NT2/D1 (cell line): ENCODE data around the gene NEB.

ENCODE experiments used
- DNase-seq: peaks from one replicate; pipeline ENCODE4 v3.0.0-alpha.2; 2011; ENCODE audit warnings: low read depth, low spot score
- H3K27me3 ChIP-seq: 2 replicates; pipeline ENCODE4 v1.6.0; 2011; ENCODE audit warnings: mild to moderate bottlenecking; ENCODE audit not compliant: insufficient read length, insufficient read depth
- H3K36me3 ChIP-seq: 2 replicates; pipeline ENCODE4 v1.6.1; 2011; ENCODE audit warnings: mild to moderate bottlenecking, low read length, mixed read lengths; ENCODE audit not compliant: insufficient read depth, insufficient read length
- H3K4me1 ChIP-seq: 2 replicates; pipeline ENCODE4 v1.5.1; 2011; ENCODE audit not compliant: insufficient read depth, insufficient read length
- H3K4me3 ChIP-seq: 2 replicates; pipeline ENCODE4 v1.5.1; 2011; ENCODE audit warnings: low read depth; ENCODE audit not compliant: insufficient read length
- H3K9ac ChIP-seq: 2 replicates; pipeline ENCODE4 v1.6.0; 2011; ENCODE audit warnings: low read depth; ENCODE audit not compliant: insufficient read length
- H3K9me3 ChIP-seq: 2 replicates; pipeline ENCODE4 v1.5.1; 2011; ENCODE audit warnings: mild to moderate bottlenecking, low read length; ENCODE audit not compliant: insufficient read depth
- SUZ12 ChIP-seq: IDR thresholded peaks from 2 replicates; pipeline ENCODE4 v1.6.1; 2011; ENCODE audit not compliant: insufficient read length, insufficient read depth; ENCODE audit errors: extremely low read depth
- YY1 ChIP-seq: IDR thresholded peaks from 2 replicates; pipeline ENCODE4 v1.6.1; 2011; ENCODE audit not compliant: insufficient read length, insufficient read depth
- ZNF274 ChIP-seq: IDR thresholded peaks from 2 replicates; pipeline ENCODE4 v1.6.1; 2011; ENCODE audit warnings: mild to moderate bottlenecking, low read depth, low read length

NEB gene

DNA sequence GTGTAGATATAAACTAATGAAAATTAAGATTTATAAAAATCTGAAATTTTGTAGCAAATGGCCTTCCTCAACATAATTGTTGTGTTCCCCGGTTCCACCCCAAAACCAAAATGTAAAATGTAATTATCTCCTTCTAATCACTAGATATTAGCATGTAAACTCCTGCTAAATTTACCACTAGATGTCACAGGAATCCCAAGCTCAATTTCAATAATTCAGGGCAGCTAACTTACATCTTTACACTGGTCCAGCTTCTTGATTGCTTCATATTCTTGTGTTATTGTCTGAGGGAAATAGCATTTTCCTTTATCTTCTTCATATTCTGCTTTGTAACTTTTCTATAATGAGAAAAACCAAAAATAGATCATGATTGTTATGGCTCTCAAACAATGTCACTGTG, 42.6 kb downstream of the NEB start:
- TF ChIP-seq ZNF274 (no peak), SUZ12 (no peak), YY1 (no peak)
- no peak for DNase-seq
- Histone ChIP-seq H3K9me3 (no peaks in the 10 kb centered on the region), H3K4me1 (no peaks in the 10 kb centered on the region), H3K4me3 (no peak overlapping the region), H3K27me3 (no peaks in the 10 kb centered on the region), H3K9ac (no peak overlapping the region), H3K36me3 (peaks cover 3% of the 10 kb centered on the region)

DNA sequence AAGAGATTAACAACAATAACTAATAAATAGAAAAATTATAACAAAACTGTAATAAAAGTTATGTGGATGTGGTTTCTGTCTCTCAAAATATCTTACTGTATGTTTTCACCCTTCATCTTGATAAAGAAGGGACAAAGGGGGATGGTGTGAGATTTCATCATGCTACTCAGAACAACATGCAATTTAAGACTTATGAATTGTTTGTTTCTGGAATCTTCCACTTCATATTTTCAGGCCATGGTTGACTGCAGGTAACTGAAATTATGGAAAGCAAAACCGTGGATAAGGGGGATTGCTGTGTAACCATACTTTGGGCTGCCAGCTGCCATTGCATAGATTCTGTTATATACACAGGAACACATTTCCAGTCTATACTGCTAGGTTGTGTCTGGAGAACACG, 45.6 kb downstream of the NEB start:
- Histone ChIP-seq H3K27me3 (no peaks in the 10 kb centered on the region), H3K9ac (no peak overlapping the region), H3K36me3 (peaks cover 3% of the 10 kb centered on the region), H3K4me1 (no peaks in the 10 kb centered on the region), H3K9me3 (no peaks in the 10 kb centered on the region), H3K4me3 (no peak overlapping the region)
- DNase-seq: no peak
- TF ChIP-seq ZNF274 (no peak), YY1 (no peak), SUZ12 (no peak)

DNA sequence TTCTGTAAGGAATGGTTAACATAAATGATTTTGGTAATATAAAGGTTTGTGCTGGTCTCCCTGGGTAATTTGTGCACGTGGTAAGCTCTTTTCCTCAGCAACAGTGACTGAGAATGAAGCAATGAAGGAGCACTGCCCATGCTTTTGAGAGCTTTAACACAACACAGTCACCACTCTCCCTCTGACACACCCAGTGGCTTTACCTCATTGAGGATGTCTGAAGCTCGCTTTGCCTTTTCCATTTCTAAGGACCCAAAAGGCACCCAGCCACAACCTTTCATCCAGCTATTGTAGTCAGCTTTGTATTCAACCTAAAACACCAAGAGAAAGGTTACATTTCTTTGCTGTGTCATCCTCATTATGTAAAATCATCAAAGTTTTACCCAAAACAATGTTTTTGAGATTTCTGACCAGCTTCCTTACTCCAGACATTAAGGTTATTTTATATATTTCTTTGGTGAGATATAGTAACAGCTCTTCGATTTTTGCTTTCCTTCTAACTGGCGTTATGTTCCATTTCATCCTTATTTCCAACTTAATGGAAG, 51.7 kb downstream of the NEB start:
- Histone ChIP-seq H3K9ac (no peak overlapping the region), H3K4me3 (no peak overlapping the region), H3K9me3 (no peaks in the 10 kb centered on the region), H3K36me3 (no peaks in the 10 kb centered on the region), H3K27me3 (no peaks in the 10 kb centered on the region), H3K4me1 (peaks cover 2% of the 10 kb centered on the region)
- TF ChIP-seq SUZ12 (no peak), ZNF274 (no peak), YY1 (no peak)
- no peak for DNase-seq

DNA sequence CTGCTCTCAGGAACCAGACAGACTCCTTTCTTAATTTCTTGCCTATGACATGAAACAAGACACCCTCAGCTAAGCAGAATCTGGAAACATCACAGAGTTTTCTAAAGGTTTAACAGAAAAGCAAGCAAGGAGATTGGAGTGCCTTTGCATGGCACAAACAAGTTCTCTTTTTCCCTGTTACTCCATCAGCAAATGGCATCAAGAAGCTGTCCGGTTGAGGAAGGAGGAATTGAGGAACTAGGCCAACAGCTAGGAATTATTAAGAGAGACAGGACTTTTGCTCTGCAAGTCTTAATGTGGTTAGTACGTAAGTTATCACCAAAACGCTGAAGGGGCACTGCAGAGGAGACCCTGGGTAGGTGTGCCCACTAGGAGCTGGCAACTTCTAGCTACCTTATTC, 53.2 kb downstream of the NEB start:
- no peak for TF ChIP-seq YY1
- TF ChIP-seq ZNF274: no peak
- no peak for TF ChIP-seq SUZ12
- H3K9ac ChIP-seq: no peak overlapping the region
- H3K4me1 ChIP-seq: peaks cover 2% of the 10 kb centered on the region
- no peaks in the 10 kb centered on the region for H3K9me3 ChIP-seq
- H3K36me3 ChIP-seq: no peaks in the 10 kb centered on the region
- no peak overlapping the region for H3K4me3 ChIP-seq
- DNase-seq: no peak
- H3K27me3 ChIP-seq: no peaks in the 10 kb centered on the region

GRCh38 chr2:151679994-151680393, 54.3 kb downstream of the NEB start:
- H3K4me3 ChIP-seq: no peak overlapping the region
- no peak for TF ChIP-seq YY1
- TF ChIP-seq ZNF274: no peak
- H3K9ac ChIP-seq: no peak overlapping the region
- no peak for DNase-seq
- H3K27me3 ChIP-seq: no peaks in the 10 kb centered on the region
- no peaks in the 10 kb centered on the region for H3K9me3 ChIP-seq
- H3K36me3 ChIP-seq: no peaks in the 10 kb centered on the region
- peaks cover 2% of the 10 kb centered on the region for H3K4me1 ChIP-seq

DNA sequence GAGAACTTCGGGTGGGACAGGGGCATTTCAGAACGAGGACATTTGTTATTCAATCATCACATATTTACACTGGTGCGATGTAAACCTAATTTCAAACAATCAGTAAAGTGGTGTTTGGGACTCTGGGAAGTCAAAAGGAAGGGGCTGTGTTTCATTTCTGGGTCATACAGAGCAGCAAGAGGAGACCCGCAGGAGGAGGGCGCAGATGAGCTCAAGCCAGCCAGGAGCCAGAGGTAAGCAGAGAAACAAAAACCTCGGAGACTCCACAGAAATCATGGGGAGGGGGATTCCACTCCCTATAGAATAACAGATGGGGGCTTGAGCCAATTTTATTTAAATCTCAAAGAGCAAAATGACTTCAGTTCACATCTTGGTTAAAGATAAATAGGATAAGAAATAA, 55.4 kb downstream of the NEB start:
- Histone ChIP-seq H3K36me3 (no peaks in the 10 kb centered on the region), H3K9ac (no peak overlapping the region), H3K27me3 (no peaks in the 10 kb centered on the region), H3K4me3 (no peak overlapping the region), H3K9me3 (no peaks in the 10 kb centered on the region), H3K4me1 (peaks cover 2% of the 10 kb centered on the region)
- DNase-seq: no peak
- TF ChIP-seq SUZ12: no peak
- TF ChIP-seq ZNF274: no peak
- no peak for TF ChIP-seq YY1

DNA sequence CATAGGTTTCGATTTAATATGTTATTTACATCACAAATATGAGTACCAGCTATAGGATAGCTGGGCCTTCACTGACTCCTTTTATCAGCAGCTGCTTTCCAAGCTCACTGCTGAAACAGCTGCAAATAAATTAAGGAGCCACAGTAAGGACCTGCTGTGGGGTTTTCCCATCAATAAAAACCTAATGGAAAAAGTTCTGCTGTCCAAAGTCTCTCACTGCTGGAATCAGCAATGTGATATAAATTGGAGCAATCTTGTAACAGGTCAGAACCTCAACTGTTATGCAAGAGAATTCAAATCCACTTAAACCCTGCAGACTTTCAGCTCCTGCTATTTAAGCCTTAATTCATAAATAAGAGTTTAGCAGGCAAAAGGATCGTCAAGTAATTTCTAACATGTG, 61.3 kb downstream of the NEB start:
- Histone ChIP-seq H3K4me1 (no peaks in the 10 kb centered on the region), H3K36me3 (no peaks in the 10 kb centered on the region), H3K9ac (no peak overlapping the region), H3K27me3 (no peaks in the 10 kb centered on the region), H3K4me3 (no peak overlapping the region), H3K9me3 (no peaks in the 10 kb centered on the region)
- TF ChIP-seq ZNF274 (no peak), YY1 (no peak), SUZ12 (no peak)
- DNase-seq: no peak

DNA sequence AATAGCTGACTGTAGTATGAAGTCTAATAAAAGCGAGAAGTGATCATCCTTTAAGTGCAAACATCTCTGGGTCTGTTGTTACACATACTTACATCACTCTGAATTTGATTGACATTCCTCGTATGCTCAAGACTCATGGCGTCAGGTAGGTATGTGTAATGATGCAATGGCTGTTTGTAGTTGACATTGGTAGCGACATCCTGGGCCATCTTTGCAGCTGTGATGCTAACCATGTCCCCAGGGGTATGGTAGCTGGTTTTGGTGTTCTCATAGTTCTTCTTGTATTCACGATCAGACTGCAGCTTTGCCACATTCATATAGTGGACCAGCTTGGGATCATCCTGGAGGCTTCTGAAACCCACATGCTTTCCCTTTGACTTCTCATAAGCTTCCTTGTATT, 62.0 kb downstream of the NEB start:
- DNase-seq: no peak

More for the DNA sequence above, 62.0 kb downstream of the NEB start:
- TF ChIP-seq ZNF274 (no peak), YY1 (no peak), SUZ12 (no peak)
- Histone ChIP-seq H3K4me3 (no peak overlapping the region), H3K9ac (no peak overlapping the region), H3K9me3 (no peaks in the 10 kb centered on the region), H3K4me1 (no peaks in the 10 kb centered on the region), H3K27me3 (no peaks in the 10 kb centered on the region), H3K36me3 (no peaks in the 10 kb centered on the region)
